WERI-Rb-1 (cell line): ENCODE data around the gene CARMIL3.

Experiments used
- DNase-seq: peaks from one replicate; pipeline ENCODE4 v3.0.0-alpha.2; 2020
- H3K27ac ChIP-seq: fragments of 250-450 bp; sonication (Bioruptor Pico); 2 replicates; pipeline ENCODE4 v1.5.1; 2020; ENCODE audit warnings: mild to moderate bottlenecking, moderate library complexity
- H3K27me3 ChIP-seq: fragments of 250-450 bp; sonication (Bioruptor Pico); 2 replicates; pipeline ENCODE4 v1.5.1; 2021; ENCODE audit warnings: mild to moderate bottlenecking, low read depth, moderate library complexity; ENCODE audit not compliant: insufficient read depth, severe bottlenecking
- H3K36me3 ChIP-seq: fragments of 250-450 bp; sonication (Bioruptor Pico); 2 replicates; pipeline ENCODE4 v1.5.1; 2020; ENCODE audit warnings: mild to moderate bottlenecking, moderate library complexity
- H3K4me3 ChIP-seq: 2 replicates; pipeline ENCODE4 v1.5.1; 2011; ENCODE audit warnings: low read depth, mild to moderate bottlenecking, control low read depth, low read length
- H3K9me3 ChIP-seq: fragments of 250-450 bp; sonication (Bioruptor Pico); 2 replicates; pipeline ENCODE4 v1.5.1; 2021; ENCODE audit warnings: mild to moderate bottlenecking, moderate library complexity; ENCODE audit not compliant: severe bottlenecking
- TF ChIP-seq, protein P1 (sequence below): IDR thresholded peaks from 2 replicates; pipeline ENCODE4 v1.5.1; 2011; ENCODE audit warnings: low read depth, mild to moderate bottlenecking, control low read depth, inconsistent platforms, low read length

The CARMIL3 gene

DNA sequence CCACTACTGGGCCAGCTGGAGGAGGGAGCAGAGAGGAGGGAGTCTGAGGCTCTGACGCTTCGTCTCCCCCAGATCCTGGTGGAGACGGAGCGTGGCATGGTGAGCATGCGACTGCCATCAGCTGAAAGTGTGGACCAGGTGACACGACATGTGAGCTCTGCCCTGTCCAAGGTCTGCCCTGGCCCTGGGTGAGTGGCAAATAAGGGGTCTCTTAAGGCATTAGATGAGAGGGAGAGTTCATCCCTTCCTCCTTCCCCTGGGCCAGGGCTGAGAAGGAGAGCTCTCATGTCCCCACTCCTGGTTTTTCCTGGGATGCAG, 2.5 kb downstream of the CARMIL3 start:
- TF ChIP-seq, protein P1, sequence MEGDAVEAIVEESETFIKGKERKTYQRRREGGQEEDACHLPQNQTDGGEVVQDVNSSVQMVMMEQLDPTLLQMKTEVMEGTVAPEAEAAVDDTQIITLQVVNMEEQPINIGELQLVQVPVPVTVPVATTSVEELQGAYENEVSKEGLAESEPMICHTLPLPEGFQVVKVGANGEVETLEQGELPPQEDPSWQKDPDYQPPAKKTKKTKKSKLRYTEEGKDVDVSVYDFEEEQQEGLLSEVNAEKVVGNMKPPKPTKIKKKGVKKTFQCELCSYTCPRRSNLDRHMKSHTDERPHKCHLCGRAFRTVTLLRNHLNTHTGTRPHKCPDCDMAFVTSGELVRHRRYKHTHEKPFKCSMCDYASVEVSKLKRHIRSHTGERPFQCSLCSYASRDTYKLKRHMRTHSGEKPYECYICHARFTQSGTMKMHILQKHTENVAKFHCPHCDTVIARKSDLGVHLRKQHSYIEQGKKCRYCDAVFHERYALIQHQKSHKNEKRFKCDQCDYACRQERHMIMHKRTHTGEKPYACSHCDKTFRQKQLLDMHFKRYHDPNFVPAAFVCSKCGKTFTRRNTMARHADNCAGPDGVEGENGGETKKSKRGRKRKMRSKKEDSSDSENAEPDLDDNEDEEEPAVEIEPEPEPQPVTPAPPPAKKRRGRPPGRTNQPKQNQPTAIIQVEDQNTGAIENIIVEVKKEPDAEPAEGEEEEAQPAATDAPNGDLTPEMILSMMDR, result no peak
- DNase-seq, result no peak
- H3K9me3 ChIP-seq, result no peaks in the 10 kb centered on the region
- H3K27ac ChIP-seq, result no peak overlapping the region
- H3K36me3 ChIP-seq, result no peaks in the 10 kb centered on the region
- H3K4me3 ChIP-seq, result no peak overlapping the region
- H3K27me3 ChIP-seq, result no peaks in the 10 kb centered on the region

DNA sequence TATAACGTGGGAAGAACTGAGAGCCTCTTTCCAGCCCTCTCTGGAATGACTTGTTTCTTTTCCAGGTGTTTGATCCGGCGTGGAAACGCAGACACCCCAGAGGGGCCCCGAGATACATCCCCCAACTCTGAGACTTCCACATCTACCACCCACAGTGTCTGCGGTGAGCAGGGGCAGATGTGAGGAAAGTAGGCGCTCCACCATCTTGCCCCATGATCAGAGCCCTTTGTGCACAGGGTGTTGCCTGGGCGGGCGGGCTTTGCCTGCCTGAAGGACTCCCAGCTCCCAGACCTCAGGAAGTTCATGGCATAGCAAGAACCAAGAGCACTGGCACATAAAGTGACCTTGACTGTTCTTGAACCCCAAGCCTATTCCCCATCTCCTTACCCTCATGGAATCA, 2.8 kb downstream of the CARMIL3 start:
- H3K36me3 ChIP-seq, result no peaks in the 10 kb centered on the region
- H3K27me3 ChIP-seq, result no peaks in the 10 kb centered on the region
- no peaks in the 10 kb centered on the region for H3K9me3 ChIP-seq
- no peak overlapping the region for H3K27ac ChIP-seq
- H3K4me3 ChIP-seq, result no peak overlapping the region
- no peak for DNase-seq
- TF ChIP-seq, protein P1, result no peak

GRCh38 chr14:24055971-24056799, 4.4 kb downstream of the CARMIL3 start:
- Histone ChIP-seq H3K36me3 (no peaks in the 10 kb centered on the region), H3K4me3 (no peak overlapping the region), H3K9me3 (no peaks in the 10 kb centered on the region), H3K27ac (no peak overlapping the region), H3K27me3 (no peaks in the 10 kb centered on the region)
- DNase-seq, result no peak
- TF ChIP-seq, protein P1, result no peak

GRCh38 chr14:24056800-24057184, 5.0 kb downstream of the CARMIL3 start:
- H3K9me3 ChIP-seq, result no peaks in the 10 kb centered on the region
- H3K27ac ChIP-seq, result no peak overlapping the region
- no peaks in the 10 kb centered on the region for H3K27me3 ChIP-seq
- no peaks in the 10 kb centered on the region for H3K36me3 ChIP-seq
- no peak for DNase-seq
- no peak overlapping the region for H3K4me3 ChIP-seq
- TF ChIP-seq, protein P1, result no peak

DNA sequence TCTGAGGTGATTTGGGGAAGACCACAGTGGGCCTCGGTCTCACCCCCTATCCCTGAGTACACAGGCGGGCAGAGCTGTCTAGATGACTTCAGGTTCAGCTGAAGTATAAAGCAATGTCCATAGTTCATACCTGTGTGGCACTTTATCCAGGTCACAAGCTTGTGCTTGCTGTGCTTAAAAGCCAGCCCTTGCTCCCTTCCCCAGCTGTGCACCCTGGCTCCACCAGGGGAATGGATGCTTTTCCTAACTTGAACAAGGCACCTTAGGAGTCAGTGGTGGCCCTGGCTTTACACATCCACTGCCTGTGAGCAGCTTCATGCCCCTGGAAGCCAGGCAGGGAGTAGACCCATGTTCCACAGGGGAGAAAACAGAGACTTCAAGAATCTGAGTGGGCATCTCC, 5.5 kb downstream of the CARMIL3 start:
- H3K27me3 ChIP-seq, result no peaks in the 10 kb centered on the region
- H3K9me3 ChIP-seq, result no peaks in the 10 kb centered on the region
- no peak overlapping the region for H3K27ac ChIP-seq
- DNase-seq, result no peak
- H3K36me3 ChIP-seq, result no peaks in the 10 kb centered on the region
- no peak overlapping the region for H3K4me3 ChIP-seq
- TF ChIP-seq, protein P1, result no peak

- peak overlapping the region; percentile 47; the same call in 1 of the 2 replicates for H3K27ac ChIP-seq
- no peak overlapping the region for H3K4me3 ChIP-seq
- DNase-seq, result no peak
- H3K27me3 ChIP-seq, result no peaks in the 10 kb centered on the region
- no peaks in the 10 kb centered on the region for H3K36me3 ChIP-seq
- no peaks in the 10 kb centered on the region for H3K9me3 ChIP-seq
- TF ChIP-seq, protein P1, result no peak
These were observed 6.1 kb downstream of the CARMIL3 start for GRCh38 chr14:24057867-24058259.
